GM12878 (cell line): ENCODE data around the gene ZBTB48. TPM values are rescaled to one million over a fixed set of nuclear protein-coding genes. Genes with fewer than 3 reads are reported as not detected.

Experiments used
- ATAC-seq: fragments of 200-7000 bp; cut with Tn5 transposase; 3 replicates; pipeline ENCODE4 v1.9.1; 2020; ENCODE audit warnings: mild to moderate bottlenecking, moderate library complexity
- BruUV-seq: library from RNA; stranded (reverse); fragments of 400-500 nt; replicated peaks from 2 replicates; lab custom pipeline; 2021; lab: Mats Ljungman, UMichigan
- CTCF ChIA-PET: fragments of 300-600 bp; sonication (Branson Sonifier 250); formaldehyde crosslinking; extraction: SDS; loops from one replicate; lab custom pipeline; 2021; ENCODE audit warnings: inconsistent platforms; lab: Yijun Ruan, JAX
- POLR2A ChIA-PET: fragments of 350-600 bp; formaldehyde crosslinking; extraction: SDS; loops from one replicate; lab custom pipeline; 2021; ENCODE audit warnings: inconsistent platforms; lab: Charles Lee
- RAD21 ChIA-PET: fragments of 300-600 bp; sonication (Branson Sonifier 250); formaldehyde crosslinking; loops from one replicate; lab custom pipeline; 2023; ENCODE audit warnings: antibody characterized with exemption; ENCODE audit not compliant: unreplicated experiment; lab: Charles Lee
- SMC1A ChIA-PET: fragments of 300-600 bp; sonication (Branson Sonifier 250); formaldehyde crosslinking; loops from one replicate; lab custom pipeline; 2023; ENCODE audit not compliant: unreplicated experiment, uncharacterized antibody; lab: Charles Lee
- DNase-seq: peaks from one replicate; pipeline ENCODE4 v3.0.0-alpha.2; 2011; ENCODE audit warnings: low read depth, low spot score
- FAIRE-seq: peaks from 3 replicates; lab custom pipeline; 2011; peaks lifted over from hg19 to GRCh38; lab: Jason Lieb, UNC
- H2AFZ ChIP-seq: 2 replicates; pipeline ENCODE4 v1.6.0; 2011; ENCODE audit warnings: low read depth, low read length, control low read depth; ENCODE audit not compliant: control insufficient read depth
- H3K27ac ChIP-seq: 2 replicates; pipeline ENCODE4 v1.5.1; 2011; ENCODE audit warnings: control low read depth; ENCODE audit not compliant: control insufficient read depth, insufficient read depth
- H3K27me3 ChIP-seq, 2 experiments: replicated peaks in 1 of 2; 2 replicates each; pipeline versions ENCODE4 v1.6.0 to v1.6.1; 2011; ENCODE audit warnings: low read length in 1 of 2; ENCODE audit not compliant: control insufficient read depth in 2 of 2, insufficient read depth in 2 of 2
- H3K36me3 ChIP-seq, 2 experiments: 2 replicates each; pipeline ENCODE4 v1.5.1; 2011; ENCODE audit warnings: low read length in 1 of 2; ENCODE audit not compliant: control insufficient read depth in 2 of 2, insufficient read depth in 2 of 2
- H3K4me1 ChIP-seq: 2 replicates; pipeline ENCODE4 v1.6.1; 2011; ENCODE audit warnings: mild to moderate bottlenecking, low read length, moderate library complexity, mixed read lengths; ENCODE audit not compliant: control insufficient read depth, insufficient read depth
- H3K4me2 ChIP-seq: 2 replicates; pipeline ENCODE4 v1.6.0; 2011; ENCODE audit warnings: control low read depth; ENCODE audit not compliant: control insufficient read depth, insufficient read depth
- H3K4me3 ChIP-seq: fragments of 200-600 bp; sonication (generic); 2 replicates; pipeline ENCODE4 v1.5.1; 2016
- H3K79me2 ChIP-seq: 2 replicates; pipeline ENCODE4 v1.6.0; 2011; ENCODE audit warnings: low read length; ENCODE audit not compliant: control insufficient read depth, insufficient read depth
- H3K9ac ChIP-seq: 2 replicates; pipeline ENCODE4 v1.8.0; 2011; ENCODE audit warnings: low read length, control low read depth, mixed read lengths; ENCODE audit not compliant: control insufficient read depth, insufficient read depth
- H3K9me3 ChIP-seq: replicated peaks from 3 replicates; pipeline ENCODE4 v1.5.1; 2011; ENCODE audit warnings: mild to moderate bottlenecking, low read length; ENCODE audit not compliant: control insufficient read depth, insufficient read depth
- H4K20me1 ChIP-seq: 2 replicates; pipeline ENCODE4 v1.6.0; 2011; ENCODE audit not compliant: control insufficient read depth, insufficient read depth
- BRCA1 ChIP-seq: IDR thresholded peaks from 2 replicates; pipeline ENCODE4 v1.6.1; 2011; ENCODE audit warnings: low read depth, low read length, improper control_type of control experiment
- JUNB ChIP-seq: IDR thresholded peaks from 2 replicates; pipeline ENCODE4 v1.6.1; 2016; ENCODE audit warnings: antibody characterized with exemption, mild to moderate bottlenecking
- MLLT1 ChIP-seq: fragments of 450-650 bp; IDR thresholded peaks from 2 replicates; pipeline ENCODE4 v1.6.1; 2016; ENCODE audit warnings: mild to moderate bottlenecking
- NKRF ChIP-seq: fragments of 450-650 bp; conservative IDR thresholded peaks from 2 replicates; pipeline ENCODE4 v1.6.1; 2017; ENCODE audit warnings: mild to moderate bottlenecking, moderate library complexity
- PRDM15 ChIP-seq: fragments of 450-650 bp; formaldehyde crosslinking; IDR thresholded peaks from 2 replicates; pipeline ENCODE4 v1.4.0; 2020; ENCODE audit warnings: mild to moderate bottlenecking, moderate library complexity
- SMAD5 ChIP-seq: IDR thresholded peaks from 2 replicates; pipeline ENCODE4 v1.6.1; 2016; ENCODE audit warnings: antibody characterized with exemption, low read depth
- SPI1 ChIP-seq: IDR thresholded peaks from 2 replicates; pipeline ENCODE4 v1.6.1; 2011; ENCODE audit warnings: low read depth, mild to moderate bottlenecking, low read length, moderate library complexity, borderline replicate concordance; ENCODE audit not compliant: insufficient read depth
- WRNIP1 ChIP-seq: IDR thresholded peaks from 2 replicates; pipeline ENCODE4 v1.6.1; 2011; ENCODE audit warnings: low read depth, low read length, improper control_type of control experiment, borderline replicate concordance
- YBX1 ChIP-seq: fragments of 450-650 bp; IDR thresholded peaks from 2 replicates; pipeline ENCODE4 v1.6.1; 2016; ENCODE audit warnings: antibody characterized with exemption
- WGBS: methylation state at CpG from one replicate; pipeline ENCODE4 v1.1.6; 2016; ENCODE audit warnings: low lambda C conversion rate; ENCODE audit not compliant: insufficient replicate concordance, insufficient coverage; ENCODE audit errors: missing lambda C conversion rate; 5-methylcytosine and 5-hydroxymethylcytosine counted together
- in situ Hi-C: fragments of 300-500 bp; cut with MboI; formaldehyde crosslinking; loops from 9 replicates; pipeline ENCODE4 v1.14.3; 2018; ENCODE audit warnings: mixed read lengths
- intact Hi-C: fragments of 100-400 bp; cut with micrococcal nuclease; formaldehyde crosslinking; loops from one replicate; pipeline ENCODE4 v1.14.2; 2022; ENCODE audit not compliant: unreplicated experiment
- polyA plus RNA-seq, 11 experiments: library from polyadenylated mRNA; depleted of rRNA in 4 of 11; unstranded in 6 of 11; stranded (reverse) in 5 of 11; fragments of >200 nt; fragmentation: Nextera tagmentation in 4 of 11; fragmentation: Illumina TruSeq in 1 of 11; extraction: Ambion mirVana in 4 of 11; extraction: Trizol in 1 of 11; gene quantifications; 1 replicate in 1 of 11; 2 replicates in 10 of 11; pipeline versions ENCODE4 v1.2.1 to v1.2.3, GENCODE V29; 2011 to 2016; ENCODE audit warnings: inconsistent platforms in 2 of 11, missing spikeins in 2 of 11, low read depth in 1 of 11
- total RNA-seq, 4 experiments: library from RNA; depleted of rRNA in 3 of 4; stranded (reverse); fragments of >200 nt in 3 of 4; fragmentation: Illumina TruSeq in 1 of 4; extraction: Trizol in 1 of 4; gene quantifications; 2 replicates each; pipeline versions ENCODE4 v1.2.1 to v1.2.3, GENCODE V29; 2013 to 2021

ZBTB48 gene
- total and polyA plus RNA-seq, 10 of the 15 experiments (the other 5 are each of a cell fraction or from before 2014, with no cell fraction given), result 1.00 to 25.3 (median 16.7) TPM

GRCh38 chr1:6546326-6546725 is 33.5 kb upstream of the ZBTB48 start:
- DNase-seq (no peak), FAIRE-seq (no peak), ATAC-seq (no peak)
- no peak overlapping the region for H3K4me2 ChIP-seq
- H3K9ac ChIP-seq, result no peak overlapping the region
- TF ChIP-seq PRDM15 (CRISPR knock-in tag) (no peak), JUNB (no peak), BRCA1 (no peak), SMAD5 (no peak), SPI1 (no peak), NKRF (no peak), MLLT1 (no peak), WRNIP1 (no peak), YBX1 (no peak)
- POLR2A ChIA-PET, result interaction anchor here (0.6 kb wide), 1 partner anchor 590 kb away, joined by 3 read pairs; no protein-coding TSS in a partner anchor
- no peaks in the 10 kb centered on the region for H3K27me3 ChIP-seq
- no peak overlapping the region for H3K4me3 ChIP-seq
- no peak overlapping the region for H3K27ac ChIP-seq
- intact Hi-C loops, result no loop called here
- in situ Hi-C loops, result no loop called here
- 56% methylated on average over 5 of the region's 5 CpGs for WGBS
- H4K20me1 ChIP-seq, result peaks cover 3% of the 10 kb centered on the region; the same call in 1 of the 2 replicates
- no peaks in the 10 kb centered on the region for H3K9me3 ChIP-seq
- CTCF ChIA-PET, result no interaction called here
- H3K36me3 ChIP-seq, result peaks cover 9 to 13% of the 10 kb centered on the region in 2 experiments
- H3K79me2 ChIP-seq, result no peaks in the 10 kb centered on the region; the same call in 1 of the 2 replicates
- RAD21 ChIA-PET, result no interaction called here
- H2AFZ ChIP-seq, result no peak overlapping the region
- no TSS peak for BruUV-seq
- SMC1A ChIA-PET, result no interaction called here
- no peaks in the 10 kb centered on the region for H3K4me1 ChIP-seq
